Glutamatergic neuron (in vitro differentiated cells): ENCODE measurements around the gene FUCA2. TPM values are rescaled to one million over a fixed set of nuclear protein-coding genes. Genes with fewer than 3 reads are reported as not detected.

Experiments used
- DNase-seq: peaks from one replicate; pipeline ENCODE4 v3.0.0; 2022
- H3K27ac Mint-ChIP-seq: one replicate; pipeline ENCODE4 v1.8.0; 2020; ENCODE audit warnings: mild to moderate bottlenecking, mixed read lengths, inconsistent platforms; ENCODE audit not compliant: unreplicated experiment
- H3K27me3 Mint-ChIP-seq: one replicate; pipeline ENCODE4 v1.8.0; 2020; ENCODE audit warnings: mild to moderate bottlenecking, moderate library complexity, mixed read lengths, inconsistent platforms; ENCODE audit not compliant: unreplicated experiment
- H3K36me3 Mint-ChIP-seq: one replicate; pipeline ENCODE4 v1.8.0; 2020; ENCODE audit warnings: mild to moderate bottlenecking, mixed read lengths, inconsistent platforms; ENCODE audit not compliant: unreplicated experiment
- H3K4me1 Mint-ChIP-seq: one replicate; pipeline ENCODE4 v1.8.0; 2020; ENCODE audit warnings: mild to moderate bottlenecking, low read depth, mixed read lengths, inconsistent platforms; ENCODE audit not compliant: unreplicated experiment
- H3K4me3 Mint-ChIP-seq: one replicate; pipeline ENCODE4 v1.8.0; 2020; ENCODE audit warnings: mild to moderate bottlenecking, mixed read lengths, inconsistent platforms; ENCODE audit not compliant: unreplicated experiment
- H3K9me3 Mint-ChIP-seq: one replicate; pipeline ENCODE4 v1.8.0; 2020; ENCODE audit warnings: mild to moderate bottlenecking, moderate library complexity, mixed read lengths, inconsistent platforms; ENCODE audit not compliant: unreplicated experiment
- CTCF ChIP-seq: fragments of 200-600 bp; sonication (generic); IDR thresholded peaks from one replicate; pipeline ENCODE4 v1.5.0; 2021; ENCODE audit not compliant: partially characterized antibody, unreplicated experiment
- total RNA-seq: library from RNA; stranded (reverse); fragmentation: NEBNext Ultra II Directional; extraction: Animal tissue kit (Norgen Biotek cat#: 25700); gene quantifications from one replicate; pipeline ENCODE4 v1.2.1, GENCODE V29; 2021; ENCODE audit not compliant: unreplicated experiment

Gene FUCA2
- total RNA-seq, 1 donor from 2014 or later = 19.2 TPM

GRCh38 chr6:143506199-143506598 lies 5.3 kb downstream of the FUCA2 start:
- Mint-ChIP-seq H3K9me3 (peaks cover 4% of the 10 kb centered on the region), H3K4me3 (no peak overlapping the region), H3K4me1 (no peaks in the 10 kb centered on the region), H3K36me3 (no peaks in the 10 kb centered on the region), H3K27me3 (no peaks in the 10 kb centered on the region), H3K27ac (no peak overlapping the region)
- DNase-seq = no peak
- no peak for TF ChIP-seq CTCF

GRCh38 chr6:143505537-143505936 lies 6.0 kb downstream of the FUCA2 start:
- H3K4me3 Mint-ChIP-seq = no peak overlapping the region
- H3K27ac Mint-ChIP-seq = no peak overlapping the region
- no peak for DNase-seq
- no peaks in the 10 kb centered on the region for H3K4me1 Mint-ChIP-seq
- TF ChIP-seq CTCF = no peak
- H3K27me3 Mint-ChIP-seq = no peaks in the 10 kb centered on the region
- no peaks in the 10 kb centered on the region for H3K36me3 Mint-ChIP-seq
- no peaks in the 10 kb centered on the region for H3K9me3 Mint-ChIP-seq

DNA sequence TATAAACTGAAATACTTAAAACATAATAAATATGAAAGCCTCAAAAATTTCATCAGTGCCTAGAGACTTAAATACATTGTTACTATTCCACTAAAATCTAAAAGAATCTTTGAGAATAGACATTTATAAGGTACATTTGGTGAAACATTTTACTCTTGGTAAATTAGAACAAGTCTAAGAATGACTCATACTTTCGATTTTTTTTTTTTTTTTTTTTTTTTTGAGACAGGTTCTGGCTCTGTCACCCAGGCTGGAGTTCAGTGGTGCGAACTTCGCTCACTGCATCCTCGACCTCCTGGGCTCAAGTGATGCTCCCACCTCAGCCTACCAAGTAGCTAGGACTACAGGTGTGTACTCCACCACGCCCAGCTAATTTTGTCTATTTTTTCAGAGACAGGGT lies 6.4 kb downstream of the FUCA2 start:
- Mint-ChIP-seq H3K9me3 (no peaks in the 10 kb centered on the region), H3K4me1 (no peaks in the 10 kb centered on the region), H3K27ac (no peak overlapping the region), H3K27me3 (no peaks in the 10 kb centered on the region), H3K36me3 (no peaks in the 10 kb centered on the region), H3K4me3 (no peak overlapping the region)
- no peak for TF ChIP-seq CTCF
- DNase-seq = no peak

GRCh38 chr6:143504369-143504768 lies 7.2 kb downstream of the FUCA2 start:
- no peak for DNase-seq
- no peak overlapping the region for H3K27ac Mint-ChIP-seq
- TF ChIP-seq CTCF = no peak
- H3K9me3 Mint-ChIP-seq = no peaks in the 10 kb centered on the region
- H3K36me3 Mint-ChIP-seq = no peaks in the 10 kb centered on the region
- H3K27me3 Mint-ChIP-seq = no peaks in the 10 kb centered on the region
- H3K4me3 Mint-ChIP-seq = no peak overlapping the region
- no peaks in the 10 kb centered on the region for H3K4me1 Mint-ChIP-seq

GRCh38 chr6:143501851-143502250 lies 9.7 kb downstream of the FUCA2 start:
- no peak for TF ChIP-seq CTCF
- Mint-ChIP-seq H3K4me3 (no peak overlapping the region), H3K27me3 (no peaks in the 10 kb centered on the region), H3K4me1 (no peaks in the 10 kb centered on the region), H3K27ac (no peak overlapping the region), H3K36me3 (no peaks in the 10 kb centered on the region), H3K9me3 (no peaks in the 10 kb centered on the region)
- no peak for DNase-seq
